ENCODE data around the gene KRTAP21-1. TPM values are rescaled to one million over a fixed set of nuclear protein-coding genes. Genes with fewer than 3 reads are reported as not detected.

KRTAP21-1 gene
- total RNA-seq, 1 experiment from 2014 or later = not detected

GRCh38 chr21:30707409-30707808, 47.8 kb downstream of the KRTAP21-1 start:
- no TSS peak for BruUV-seq (replicated peaks)
- ATAC-seq = no peak; the same call in 1 of the 2 replicates
- Histone ChIP-seq H3K4me1 (ENCODE audit: insufficient read depth, low read length) (no peaks in the 10 kb centered on the region), H3K27ac (ENCODE audit: low read length) (no peak overlapping the region), H3K9me3 (ENCODE audit: low read length) (peaks cover 11% of the 10 kb centered on the region; the same call in 1 of the 2 replicates), H3K4me3 (ENCODE audit: low read length) (no peak overlapping the region), H3F3A (ENCODE audit: low read length, unreplicated experiment) (no peaks in the 10 kb centered on the region), H3K36me3 (ENCODE audit: low read depth, low read length) (no peaks in the 10 kb centered on the region), H3K27me3 (ENCODE audit: low read length) (no peaks in the 10 kb centered on the region), H4K20me1 (ENCODE audit: low read length) (no peaks in the 10 kb centered on the region), H3K9me2 (replicated peaks; ENCODE audit: low read length) (0 out of 2 replicates have a peak, but pooled peaks cover 3% of the 10 kb centered on the region), H3K4me2 (ENCODE audit: low read length) (no peak overlapping the region), H2AFZ (ENCODE audit: low read length) (no peak overlapping the region), H3K9ac (ENCODE audit: low read length) (no peak overlapping the region), H3K79me2 (ENCODE audit: low read length) (no peaks in the 10 kb centered on the region)
- intact Hi-C loops (cut with micrococcal nuclease) = no loop called here
- no peak for DNase-seq
- TF ChIP-seq CTCF (conservative IDR thresholded peaks at IDR 0.05; ENCODE audit: low read depth, low read length) (no peak), EZH2phosphoT487 (IDR thresholded peaks at IDR 0.05; ENCODE audit: borderline replicate concordance, low read length) (no peak), EZH2 (IDR thresholded peaks at IDR 0.05; ENCODE audit: low read length, unreplicated experiment) (no peak)
- ChIA-PET POLR2A (ENCODE audit: unreplicated experiment) (no interaction called here), CTCF (no interaction called here)

Other genes starting within 250 kb of the KRTAP21-1 start
- gene KRTAP19-6, start 213.6 kb downstream of the KRTAP21-1 start, total RNA-seq (2014; rRNA removed) = not detected in 2 replicates
- gene KRTAP19-7, start 194.1 kb downstream of the KRTAP21-1 start, total RNA-seq (2014; rRNA removed) = not detected in 2 replicates
- gene KRTAP22-2, start 165.0 kb downstream of the KRTAP21-1 start, total RNA-seq (2014; rRNA removed) = not detected in 2 replicates
- not detected in 2 replicates for gene KRTAP6-3, start 163.0 kb downstream of the KRTAP21-1 start, total RNA-seq (2014; rRNA removed)
- gene KRTAP6-2, start 156.5 kb downstream of the KRTAP21-1 start, total RNA-seq (2014; rRNA removed) = not detected in 2 replicates
- not detected in 2 replicates for gene KRTAP22-1, start 154.3 kb downstream of the KRTAP21-1 start, total RNA-seq (2014; rRNA removed)
- gene KRTAP6-1, start 141.5 kb downstream of the KRTAP21-1 start, total RNA-seq (2014; rRNA removed) = not detected in 2 replicates
- gene KRTAP20-1, start 139.0 kb downstream of the KRTAP21-1 start, total RNA-seq (2014; rRNA removed) = not detected in 2 replicates
- not detected in 2 replicates for gene KRTAP20-4, start 134.8 kb downstream of the KRTAP21-1 start, total RNA-seq (2014; rRNA removed)
- 0.51 TPM in 1 of 2 replicates, not detected in the other for gene KRTAP20-2, start 120.2 kb downstream of the KRTAP21-1 start, total RNA-seq (2014; rRNA removed)
- not detected in 2 replicates for gene KRTAP20-3, start 112.6 kb downstream of the KRTAP21-1 start, total RNA-seq (2014; rRNA removed)
- gene KRTAP21-3, start 36.7 kb downstream of the KRTAP21-1 start, total RNA-seq (2014; rRNA removed) = not detected in 2 replicates
- not detected in 2 replicates for gene KRTAP21-2, start 8.2 kb downstream of the KRTAP21-1 start, total RNA-seq (2014; rRNA removed)
- gene KRTAP8-1, start 57.8 kb upstream of the KRTAP21-1 start, total RNA-seq (2014; rRNA removed) = not detected in 2 replicates
- not detected in 2 replicates for gene KRTAP7-1, start 74.3 kb upstream of the KRTAP21-1 start, total RNA-seq (2014; rRNA removed)
- not detected in 2 replicates for gene KRTAP11-1, start 126.2 kb upstream of the KRTAP21-1 start, total RNA-seq (2014; rRNA removed)

Measured in PC-3 (cell line).